ENCODE data around the gene YJEFN3. TPM values are rescaled to one million over a fixed set of nuclear protein-coding genes. Genes with fewer than 3 reads are reported as not detected.

Gene YJEFN3
- total and polyA plus RNA-seq, 4 donors = 0.77 to 4.7 (median 3.8) TPM

DNA sequence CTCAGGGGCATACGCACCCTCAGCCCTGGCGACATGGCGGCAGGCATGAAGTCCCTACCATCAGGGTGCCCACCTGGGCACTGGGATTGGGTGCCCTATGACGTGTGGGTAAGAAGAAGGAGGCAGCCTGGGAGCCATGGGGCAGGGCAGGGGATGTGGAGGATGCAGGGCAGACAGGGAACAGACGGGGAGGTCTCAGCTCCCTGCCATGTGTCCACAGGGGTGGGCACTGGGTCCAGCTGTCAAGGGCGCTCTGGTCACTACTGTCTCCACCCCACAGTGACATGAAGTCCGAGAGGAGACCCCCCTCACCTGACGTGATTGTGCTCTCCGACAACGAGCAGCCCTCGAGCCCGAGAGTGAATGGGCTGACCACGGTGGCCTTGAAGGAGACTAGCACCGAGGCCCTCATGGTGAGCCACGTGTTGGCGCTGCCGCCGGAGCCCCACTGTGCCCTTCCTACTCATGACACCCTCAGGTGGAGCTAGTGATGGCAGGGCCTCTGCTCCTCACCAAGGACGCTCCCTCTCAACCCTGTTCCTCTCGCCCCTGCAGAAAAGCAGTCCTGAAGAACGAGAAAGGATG, 36.6 kb upstream of the YJEFN3 start:
- peaks cover 9 to 32% (median 23%) of the 10 kb centered on the region in 5 donors for H3K4me1 ChIP-seq (ENCODE audit: control insufficient read depth in 5 of 5, insufficient read depth in 5 of 5, low read length in 5 of 5)
- peaks cover 3 to 36% (median 15%) of the 10 kb centered on the region in 4 donors for H3K36me3 ChIP-seq (ENCODE audit: control insufficient read depth in 4 of 4, insufficient read depth in 4 of 4, low read length in 4 of 4)
- WGBS, 2 donors = 91 to 93% methylated on average over 21 of the region's 21 CpGs
- H3K4me3 ChIP-seq = no peak overlapping the region
- TF ChIP-seq, protein P1, sequence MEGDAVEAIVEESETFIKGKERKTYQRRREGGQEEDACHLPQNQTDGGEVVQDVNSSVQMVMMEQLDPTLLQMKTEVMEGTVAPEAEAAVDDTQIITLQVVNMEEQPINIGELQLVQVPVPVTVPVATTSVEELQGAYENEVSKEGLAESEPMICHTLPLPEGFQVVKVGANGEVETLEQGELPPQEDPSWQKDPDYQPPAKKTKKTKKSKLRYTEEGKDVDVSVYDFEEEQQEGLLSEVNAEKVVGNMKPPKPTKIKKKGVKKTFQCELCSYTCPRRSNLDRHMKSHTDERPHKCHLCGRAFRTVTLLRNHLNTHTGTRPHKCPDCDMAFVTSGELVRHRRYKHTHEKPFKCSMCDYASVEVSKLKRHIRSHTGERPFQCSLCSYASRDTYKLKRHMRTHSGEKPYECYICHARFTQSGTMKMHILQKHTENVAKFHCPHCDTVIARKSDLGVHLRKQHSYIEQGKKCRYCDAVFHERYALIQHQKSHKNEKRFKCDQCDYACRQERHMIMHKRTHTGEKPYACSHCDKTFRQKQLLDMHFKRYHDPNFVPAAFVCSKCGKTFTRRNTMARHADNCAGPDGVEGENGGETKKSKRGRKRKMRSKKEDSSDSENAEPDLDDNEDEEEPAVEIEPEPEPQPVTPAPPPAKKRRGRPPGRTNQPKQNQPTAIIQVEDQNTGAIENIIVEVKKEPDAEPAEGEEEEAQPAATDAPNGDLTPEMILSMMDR (IDR thresholded peaks at IDR 0.05; ENCODE audit: control extremely low read depth, extremely low read depth) = no peak
- no peaks in the 10 kb centered on the region for H3K9me3 ChIP-seq (ENCODE audit: control insufficient read depth in 4 of 4, insufficient read depth in 3 of 4, low read length in 3 of 4)
- H3K27me3 ChIP-seq (ENCODE audit: control insufficient read depth in 3 of 3, insufficient read depth in 3 of 3, low read length in 2 of 3) = no peaks in the 10 kb centered on the region
- no peak overlapping the region for H3K9ac ChIP-seq (ENCODE audit: insufficient read depth in 1 of 2, low read length in 2 of 2)
- DNase-seq (no peak), ATAC-seq (ENCODE audit: insufficient read depth, low FRiP score) (no peak)
- no peak overlapping the region for H3K27ac ChIP-seq (ENCODE audit: low read depth in 1 of 2, low read length in 1 of 2)

DNA sequence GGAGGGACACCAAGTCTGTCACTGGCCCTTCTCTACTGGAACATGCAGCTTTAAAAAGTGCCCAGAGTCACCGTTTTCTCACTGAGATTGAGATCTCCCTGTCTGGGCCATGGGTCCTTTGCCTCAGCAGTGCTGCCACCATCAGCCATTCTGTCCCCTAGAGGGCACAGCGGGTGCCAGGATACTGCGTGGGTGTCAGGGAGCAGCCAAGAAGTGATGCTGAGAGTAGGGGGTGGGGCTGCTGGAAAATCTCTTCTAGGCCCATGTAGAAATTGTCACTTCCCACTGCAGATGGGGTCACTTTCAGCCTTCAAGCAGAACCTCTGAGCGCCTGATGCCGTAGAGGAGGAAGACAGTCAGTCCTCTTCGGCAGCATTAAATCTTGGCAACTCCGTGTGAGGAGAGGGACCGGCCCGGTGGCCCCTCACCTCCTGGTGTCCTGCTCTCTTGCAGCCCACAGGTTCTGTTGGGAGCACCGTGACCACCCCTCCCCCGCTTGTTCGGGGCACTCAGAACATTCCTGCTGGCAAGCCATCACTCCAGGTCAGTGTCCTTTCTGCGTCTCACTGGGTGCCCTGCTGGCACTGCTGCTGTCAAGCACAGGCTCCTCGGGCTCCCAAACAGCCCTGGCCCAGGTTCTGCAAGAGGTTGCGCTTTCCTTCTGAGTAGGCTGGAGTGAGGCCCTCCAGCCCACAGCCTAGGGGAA, 34.7 kb upstream of the YJEFN3 start:
- no peak overlapping the region for H3K27ac ChIP-seq (ENCODE audit: low read depth in 1 of 2, low read length in 1 of 2)
- TF ChIP-seq, protein P1 (IDR thresholded peaks at IDR 0.05; ENCODE audit: control extremely low read depth, extremely low read depth) = no peak
- H3K9me3 ChIP-seq (ENCODE audit: control insufficient read depth in 4 of 4, insufficient read depth in 3 of 4, low read length in 3 of 4) = no peaks in the 10 kb centered on the region
- peaks cover 5 to 16% (median 13%) of the 10 kb centered on the region in 5 donors for H3K4me1 ChIP-seq (ENCODE audit: control insufficient read depth in 5 of 5, insufficient read depth in 5 of 5, low read length in 5 of 5)
- 92 to 96% methylated on average over 15 of the region's 15 CpGs for WGBS, 2 donors
- ATAC-seq (ENCODE audit: insufficient read depth, low FRiP score) (no peak), DNase-seq (no peak)
- H3K9ac ChIP-seq (ENCODE audit: insufficient read depth in 1 of 2, low read length in 2 of 2) = no peak overlapping the region
- H3K4me3 ChIP-seq = no peak overlapping the region
- peaks cover 11 to 54% (median 21%) of the 10 kb centered on the region in 4 donors for H3K36me3 ChIP-seq (ENCODE audit: control insufficient read depth in 4 of 4, insufficient read depth in 4 of 4, low read length in 4 of 4)
- no peaks in the 10 kb centered on the region for H3K27me3 ChIP-seq (ENCODE audit: control insufficient read depth in 3 of 3, insufficient read depth in 3 of 3, low read length in 2 of 3)

DNA sequence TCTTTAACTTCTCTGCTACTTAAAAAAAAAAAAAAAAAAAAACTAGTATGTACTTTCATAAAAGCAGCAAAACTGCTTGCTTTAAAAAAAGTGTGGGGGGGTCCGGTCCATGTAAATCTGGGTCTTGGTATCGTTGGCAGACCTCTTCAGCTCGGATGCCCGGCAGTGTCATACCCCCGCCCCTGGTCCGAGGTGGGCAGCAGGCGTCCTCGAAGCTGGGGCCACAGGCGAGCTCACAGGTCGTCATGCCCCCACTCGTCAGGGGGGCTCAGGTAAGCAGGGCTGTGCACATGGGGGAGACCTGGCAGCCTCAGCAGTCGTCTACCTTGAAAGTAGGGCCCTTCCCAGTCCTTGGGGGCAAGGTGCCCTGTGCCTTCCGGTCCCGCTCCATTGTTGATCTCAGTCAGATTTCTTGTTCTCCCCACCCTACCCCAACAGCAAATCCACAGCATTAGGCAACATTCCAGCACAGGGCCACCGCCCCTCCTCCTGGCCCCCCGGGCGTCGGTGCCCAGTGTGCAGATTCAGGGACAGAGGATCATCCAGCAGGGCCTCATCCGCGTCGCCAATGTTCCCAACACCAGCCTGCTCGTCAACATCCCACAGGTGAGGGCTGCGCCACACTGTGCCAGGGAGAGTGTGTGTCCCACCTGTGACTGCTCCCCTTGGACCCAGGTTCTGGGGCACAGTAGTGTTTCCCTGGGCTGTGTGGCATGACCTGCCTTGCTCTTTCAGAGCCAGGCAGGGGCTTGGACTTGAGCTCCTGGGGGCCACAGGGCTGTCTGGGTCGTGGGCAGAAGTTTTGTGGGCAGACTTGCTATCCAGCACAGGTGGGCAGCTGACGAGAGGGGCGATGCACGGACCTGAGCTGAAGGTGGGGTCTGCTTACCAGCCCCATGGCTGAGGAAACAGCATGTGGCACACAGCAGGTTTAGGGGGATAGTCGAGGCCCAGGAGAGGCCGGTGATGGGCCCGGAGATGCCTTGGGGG, 32.8 kb upstream of the YJEFN3 start:
- Histone ChIP-seq H3K27me3 (ENCODE audit: control insufficient read depth in 3 of 3, insufficient read depth in 3 of 3, low read length in 2 of 3) (no peaks in the 10 kb centered on the region), H3K9ac (ENCODE audit: insufficient read depth in 1 of 2, low read length in 2 of 2) (no peak overlapping the region), H3K27ac (ENCODE audit: low read depth in 1 of 2, low read length in 1 of 2) (no peak overlapping the region), H3K9me3 (ENCODE audit: control insufficient read depth in 4 of 4, insufficient read depth in 3 of 4, low read length in 3 of 4) (no peaks in the 10 kb centered on the region), H3K4me3 (no peak overlapping the region), H3K36me3 (ENCODE audit: control insufficient read depth in 4 of 4, insufficient read depth in 4 of 4, low read length in 4 of 4) (peaks cover 13 to 73% (median 25%) of the 10 kb centered on the region in 4 donors), H3K4me1 (ENCODE audit: control insufficient read depth in 5 of 5, insufficient read depth in 5 of 5, low read length in 5 of 5) (no peaks in the 10 kb centered on the region)
- TF ChIP-seq, protein P1 (IDR thresholded peaks at IDR 0.05; ENCODE audit: control extremely low read depth, extremely low read depth) = no peak
- DNase-seq (no peak), ATAC-seq (ENCODE audit: insufficient read depth, low FRiP score) (no peak)
- 93 to 98% methylated on average over 30 of the region's 30 CpGs for WGBS, 2 donors
